SK-N-SH (cell line): Measurements from ENCODE around the gene PLAGL2. TPM values are rescaled to one million over a fixed set of nuclear protein-coding genes. Genes with fewer than 3 reads are reported as not detected.

Experiments used
- CTCF ChIA-PET: fragments of 300-600, 350-600 bp; formaldehyde crosslinking; extraction: SDS; loops from one replicate; lab custom pipeline; 2021; lab: Yijun Ruan, JAX
- POLR2A ChIA-PET: fragments of 350-600 bp; sonication (Branson Sonifier 250); formaldehyde crosslinking; extraction: SDS; loops from one replicate; lab custom pipeline; 2020; ENCODE audit warnings: antibody characterized with exemption, inconsistent platforms; lab: Yijun Ruan, JAX
- DNase-seq: peaks from one replicate; pipeline ENCODE4 v3.0.0; 2012
- H2AFZ ChIP-seq: fragments of 200-600 bp; sonication (generic); 2 replicates; pipeline ENCODE4 v1.8.1; 2016; ENCODE audit warnings: antibody characterized with exemption, mild to moderate bottlenecking, low read depth
- H3F3A ChIP-seq: fragments of 200-600 bp; sonication (generic); replicated peaks from 2 replicates; pipeline ENCODE3; 2016; ENCODE audit warnings: antibody characterized with exemption, mild to moderate bottlenecking; ENCODE audit not compliant: insufficient read depth
- H3K27ac ChIP-seq, 2 experiments: fragments of 200-500 bp in 1 of 2; fragments of 200-600 bp in 1 of 2; sonication (Bioruptor generic) in 1 of 2; sonication (generic), shearing (Covaris generic) in 1 of 2; 2 replicates each; pipeline versions ENCODE4 v1.5.1 to v1.6.1; 2014 to 2016; ENCODE audit warnings: low read depth in 2 of 2, inconsistent platforms in 1 of 2, low read length in 1 of 2, mild to moderate bottlenecking in 1 of 2, mixed read lengths in 1 of 2
- H3K27me3 ChIP-seq: fragments of 200-600 bp; sonication (generic), shearing (Covaris generic); 2 replicates; pipeline ENCODE4 v1.6.1; 2016; ENCODE audit warnings: mixed run types; ENCODE audit not compliant: insufficient read depth
- H3K36me3 ChIP-seq, 2 experiments: fragments of 200-500 bp in 1 of 2; fragments of 200-600 bp in 1 of 2; sonication (Bioruptor generic) in 1 of 2; sonication (generic) in 1 of 2; replicated peaks in 1 of 2; 2 replicates each; pipeline versions ENCODE3 to v1.5.1; 2014 to 2016; ENCODE audit warnings: low read length in 1 of 2, mild to moderate bottlenecking in 1 of 2; ENCODE audit not compliant: insufficient read depth in 2 of 2, control insufficient read depth in 1 of 2
- H3K4me1 ChIP-seq, 2 experiments: fragments of 200-500 bp in 1 of 2; fragments of 200-600 bp in 1 of 2; sonication (Bioruptor generic) in 1 of 2; sonication (generic), shearing (Covaris generic) in 1 of 2; 2 replicates each; pipeline versions ENCODE4 v1.5.1 to v1.6.1; 2014 to 2016; ENCODE audit warnings: low read depth in 1 of 2, low read length in 1 of 2, mixed run types in 1 of 2; ENCODE audit not compliant: insufficient read depth in 2 of 2, control insufficient read depth in 1 of 2
- H3K4me2 ChIP-seq: fragments of 200-600 bp; sonication (generic), shearing (Covaris generic); 2 replicates; pipeline ENCODE4 v1.6.1; 2017; ENCODE audit warnings: mixed run types
- H3K4me3 ChIP-seq, 2 experiments: fragments of 200-500 bp in 1 of 2; fragments of 200-600 bp in 1 of 2; sonication (Bioruptor generic) in 1 of 2; sonication (generic), shearing (Covaris generic) in 1 of 2; 2 replicates each; pipeline versions ENCODE4 v1.5.1 to v1.8.1; 2014 to 2016; ENCODE audit warnings: low read depth in 2 of 2, inconsistent platforms in 1 of 2, low read length in 1 of 2, mild to moderate bottlenecking in 1 of 2, mixed read lengths in 1 of 2, moderate library complexity in 1 of 2
- H3K79me2 ChIP-seq: fragments of 200-600 bp; sonication (generic); 2 replicates; pipeline ENCODE4 v1.8.1; 2017; ENCODE audit warnings: mild to moderate bottlenecking; ENCODE audit not compliant: insufficient read depth
- H3K9ac ChIP-seq: fragments of 200-600 bp; sonication (generic); 2 replicates; pipeline ENCODE4 v1.6.1; 2017; ENCODE audit warnings: mixed run types
- H3K9me2 ChIP-seq: fragments of 200-600 bp; sonication (generic); 2 replicates; pipeline ENCODE4 v1.6.1; 2017; ENCODE audit warnings: mixed run types
- H3K9me3 ChIP-seq: fragments of 200-600 bp; sonication (generic); 2 replicates; pipeline ENCODE4 v1.6.1; 2017; ENCODE audit warnings: mixed run types, mild to moderate bottlenecking, moderate library complexity
- H4K20me1 ChIP-seq: fragments of 200-600 bp; sonication (generic); 2 replicates; pipeline ENCODE4 v1.6.1; 2017; ENCODE audit warnings: mild to moderate bottlenecking, mixed run types; ENCODE audit not compliant: insufficient read depth
- CHD2 ChIP-seq: fragments of 150-350 bp; IDR thresholded peaks from 2 replicates; pipeline ENCODE4 v1.6.1; 2018; ENCODE audit warnings: low read length; ENCODE audit not compliant: partially characterized antibody
- FOSL2 ChIP-seq: IDR thresholded peaks from 2 replicates; pipeline ENCODE4 v1.4.0; 2012; ENCODE audit warnings: low read depth, mild to moderate bottlenecking, moderate library complexity, borderline replicate concordance
- FOXM1 ChIP-seq: IDR thresholded peaks from 2 replicates; pipeline ENCODE4 v1.4.0; 2012; ENCODE audit warnings: low read depth, mild to moderate bottlenecking
- GATA2 ChIP-seq: sonication (generic); formaldehyde crosslinking; IDR thresholded peaks from 2 replicates; pipeline ENCODE4 v1.5.0; 2020; ENCODE audit warnings: mild to moderate bottlenecking, missing genetic modification reagents
- MEF2A ChIP-seq: IDR thresholded peaks from 2 replicates; pipeline ENCODE4 v1.4.0; 2012; ENCODE audit warnings: low read depth, borderline replicate concordance
- MXI1 ChIP-seq: IDR thresholded peaks from 2 replicates; pipeline ENCODE4 v1.6.1; 2012; ENCODE audit warnings: mild to moderate bottlenecking, low read depth, low read length, improper control_type of control experiment
- NFIC ChIP-seq: IDR thresholded peaks from 2 replicates; pipeline ENCODE4 v1.4.0; 2012; ENCODE audit warnings: borderline replicate concordance
- RCOR1 ChIP-seq: fragments of 150-350 bp; IDR thresholded peaks from 2 replicates; pipeline ENCODE4 v1.6.1; 2017; ENCODE audit warnings: antibody characterized with exemption, low read length
- SIN3A ChIP-seq: IDR thresholded peaks from 2 replicates; pipeline ENCODE4 v1.6.1; 2012; ENCODE audit warnings: low read depth, mild to moderate bottlenecking, low read length, moderate library complexity, borderline replicate concordance
- YY1 ChIP-seq: IDR thresholded peaks from 2 replicates; pipeline ENCODE4 v1.4.0; 2012; ENCODE audit warnings: low read depth, mild to moderate bottlenecking
- WGBS: methylation state at CpG from one replicate; pipeline ENCODE4 v1.1.6; 2017; ENCODE audit warnings: low lambda C conversion rate; 5-methylcytosine and 5-hydroxymethylcytosine counted together
- polyA plus RNA-seq, 3 experiments: library from polyadenylated mRNA; depleted of rRNA; stranded (reverse); fragments of >200 nt; gene quantifications; 2 replicates each; pipeline ENCODE4 v1.2.3, GENCODE V29; 2012
- TF ChIP-seq, protein P1 (sequence below): IDR thresholded peaks from 2 replicates; pipeline ENCODE4 v1.6.1; 2012; ENCODE audit warnings: mild to moderate bottlenecking, low read depth, low read length, moderate library complexity
- TF ChIP-seq, protein P2 (sequence below): IDR thresholded peaks from 2 replicates; pipeline ENCODE4; 2012

The PLAGL2 gene
- polyA plus RNA-seq, 1 of the 3 experiments (the other 2 are of a cell fraction), result 4.0 TPM

GRCh38 chr20:32240205-32240604, 32.7 kb upstream of the PLAGL2 start:
- ChIA-PET CTCF (interaction anchor here (0.6 to 0.8 kb wide), 2 partner anchors 77 to 152 kb away, joined by 3 read pairs; no protein-coding TSS in a partner anchor), POLR2A (interaction anchor here (0.6 kb wide), 1 partner anchor 74 kb away, joined by 5 read pairs; no protein-coding TSS in a partner anchor)
- Histone ChIP-seq H3F3A (no peaks in the 10 kb centered on the region), H3K79me2 (no peaks in the 10 kb centered on the region), H3K9me3 (no peaks in the 10 kb centered on the region), H3K36me3 (peaks cover 0 to 5% of the 10 kb centered on the region in 2 experiments), H3K9me2 (no peaks in the 10 kb centered on the region), H3K27me3 (no peaks in the 10 kb centered on the region), H2AFZ (no peak overlapping the region), H3K27ac (no peak overlapping the region), H4K20me1 (no peaks in the 10 kb centered on the region), H3K9ac (no peak overlapping the region), H3K4me2 (no peak overlapping the region), H3K4me1 (peaks cover 0 to 3% of the 10 kb centered on the region in 2 experiments; a peak in 1 of 4 replicates), H3K4me3 (no peak overlapping the region)
- DNase-seq, result peak; percentile 43
- WGBS, result 0% methylated on average over 1 of the region's 1 CpG
- TF ChIP-seq GATA2 (CRISPR knock-in tag), result no peak
- no peak for TF ChIP-seq YY1
- TF ChIP-seq NFIC, result no peak
- no peak for TF ChIP-seq CHD2
- no peak for TF ChIP-seq MEF2A
- TF ChIP-seq SIN3A, result no peak
- no peak for TF ChIP-seq RCOR1
- TF ChIP-seq, protein P1, sequence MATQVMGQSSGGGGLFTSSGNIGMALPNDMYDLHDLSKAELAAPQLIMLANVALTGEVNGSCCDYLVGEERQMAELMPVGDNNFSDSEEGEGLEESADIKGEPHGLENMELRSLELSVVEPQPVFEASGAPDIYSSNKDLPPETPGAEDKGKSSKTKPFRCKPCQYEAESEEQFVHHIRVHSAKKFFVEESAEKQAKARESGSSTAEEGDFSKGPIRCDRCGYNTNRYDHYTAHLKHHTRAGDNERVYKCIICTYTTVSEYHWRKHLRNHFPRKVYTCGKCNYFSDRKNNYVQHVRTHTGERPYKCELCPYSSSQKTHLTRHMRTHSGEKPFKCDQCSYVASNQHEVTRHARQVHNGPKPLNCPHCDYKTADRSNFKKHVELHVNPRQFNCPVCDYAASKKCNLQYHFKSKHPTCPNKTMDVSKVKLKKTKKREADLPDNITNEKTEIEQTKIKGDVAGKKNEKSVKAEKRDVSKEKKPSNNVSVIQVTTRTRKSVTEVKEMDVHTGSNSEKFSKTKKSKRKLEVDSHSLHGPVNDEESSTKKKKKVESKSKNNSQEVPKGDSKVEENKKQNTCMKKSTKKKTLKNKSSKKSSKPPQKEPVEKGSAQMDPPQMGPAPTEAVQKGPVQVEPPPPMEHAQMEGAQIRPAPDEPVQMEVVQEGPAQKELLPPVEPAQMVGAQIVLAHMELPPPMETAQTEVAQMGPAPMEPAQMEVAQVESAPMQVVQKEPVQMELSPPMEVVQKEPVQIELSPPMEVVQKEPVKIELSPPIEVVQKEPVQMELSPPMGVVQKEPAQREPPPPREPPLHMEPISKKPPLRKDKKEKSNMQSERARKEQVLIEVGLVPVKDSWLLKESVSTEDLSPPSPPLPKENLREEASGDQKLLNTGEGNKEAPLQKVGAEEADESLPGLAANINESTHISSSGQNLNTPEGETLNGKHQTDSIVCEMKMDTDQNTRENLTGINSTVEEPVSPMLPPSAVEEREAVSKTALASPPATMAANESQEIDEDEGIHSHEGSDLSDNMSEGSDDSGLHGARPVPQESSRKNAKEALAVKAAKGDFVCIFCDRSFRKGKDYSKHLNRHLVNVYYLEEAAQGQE, result no peak
- TF ChIP-seq, protein P2, sequence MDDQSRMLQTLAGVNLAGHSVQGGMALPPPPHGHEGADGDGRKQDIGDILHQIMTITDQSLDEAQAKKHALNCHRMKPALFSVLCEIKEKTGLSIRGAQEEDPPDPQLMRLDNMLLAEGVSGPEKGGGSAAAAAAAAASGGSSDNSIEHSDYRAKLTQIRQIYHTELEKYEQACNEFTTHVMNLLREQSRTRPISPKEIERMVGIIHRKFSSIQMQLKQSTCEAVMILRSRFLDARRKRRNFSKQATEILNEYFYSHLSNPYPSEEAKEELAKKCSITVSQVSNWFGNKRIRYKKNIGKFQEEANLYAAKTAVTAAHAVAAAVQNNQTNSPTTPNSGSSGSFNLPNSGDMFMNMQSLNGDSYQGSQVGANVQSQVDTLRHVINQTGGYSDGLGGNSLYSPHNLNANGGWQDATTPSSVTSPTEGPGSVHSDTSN, result no peak
- no peak for TF ChIP-seq MXI1
- no peak for TF ChIP-seq FOSL2
- TF ChIP-seq FOXM1, result no peak
